H1 (cell line): ENCODE data around the gene LRFN3. TPM values are rescaled to one million over a fixed set of nuclear protein-coding genes. Genes with fewer than 3 reads are reported as not detected.

Experiments used
- CTCF ChIA-PET: fragments of 300-600 bp; sonication (Branson Sonifier 250); formaldehyde crosslinking; loops from one replicate; lab custom pipeline; 2021; ENCODE audit not compliant: partially characterized antibody; lab: Charles Lee
- POLR2A ChIA-PET: fragments of 300-600 bp; sonication (Branson Sonifier 250); formaldehyde crosslinking; loops from one replicate; lab custom pipeline; 2021; ENCODE audit warnings: inconsistent platforms; ENCODE audit not compliant: partially characterized antibody; lab: Charles Lee
- DNase-seq, 2 experiments: peaks; one replicate each; pipeline versions ENCODE4 v3.0.0 to v3.0.0-alpha.2; 2010 to 2022; ENCODE audit warnings: low spot score in 2 of 2, low read depth in 1 of 2, mixed read lengths in 1 of 2
- FAIRE-seq: peaks from 2 replicates; lab custom pipeline; 2011; peaks lifted over from hg19 to GRCh38; lab: Jason Lieb, UNC
- H2AFZ ChIP-seq: 2 replicates; pipeline ENCODE4 v1.8.1; 2012; ENCODE audit warnings: low read length, inconsistent platforms
- H2AK5ac ChIP-seq: 2 replicates; pipeline ENCODE4 v1.6.1; 2013; ENCODE audit warnings: low read depth, low read length
- H2BK120ac ChIP-seq: replicated peaks from 2 replicates; pipeline ENCODE3; 2013; ENCODE audit warnings: low read depth, low read length, inconsistent platforms
- H2BK12ac ChIP-seq: 2 replicates; pipeline ENCODE4 v1.6.1; 2013; ENCODE audit warnings: low read depth, low read length
- H2BK15ac ChIP-seq: 2 replicates; pipeline ENCODE4 v1.6.1; 2013; ENCODE audit warnings: low read length
- H2BK20ac ChIP-seq: 2 replicates; pipeline ENCODE4 v1.6.1; 2013; ENCODE audit warnings: low read length
- H2BK5ac ChIP-seq: 2 replicates; pipeline ENCODE4 v1.6.1; 2013; ENCODE audit warnings: low read depth, low read length
- H3K14ac ChIP-seq: 2 replicates; pipeline ENCODE4 v1.6.1; 2013; ENCODE audit warnings: inconsistent platforms; ENCODE audit not compliant: insufficient read length
- H3K18ac ChIP-seq: 2 replicates; pipeline ENCODE4 v1.6.1; 2013; ENCODE audit warnings: low read length; ENCODE audit errors: extremely low read depth
- H3K23ac ChIP-seq: 2 replicates; pipeline ENCODE4 v1.6.1; 2013; ENCODE audit warnings: inconsistent platforms; ENCODE audit not compliant: insufficient read length
- H3K23me2 ChIP-seq: 2 replicates; pipeline ENCODE4 v1.6.1; 2013; ENCODE audit warnings: low read depth, low read length
- H3K27ac ChIP-seq: 2 replicates; pipeline ENCODE4 v1.6.1; 2011; ENCODE audit warnings: low read depth, low read length, inconsistent platforms
- H3K27me3 ChIP-seq, 4 experiments: replicated peaks in 1 of 4; 1 replicate in 1 of 4; 2 replicates in 3 of 4; pipeline versions ENCODE4 v1.6.1 to v1.8.1; 2011 to 2013; ENCODE audit warnings: low read length in 3 of 4, mild to moderate bottlenecking in 3 of 4, inconsistent platforms in 2 of 4, mixed read lengths in 2 of 4, moderate library complexity in 1 of 4; ENCODE audit not compliant: control insufficient read depth in 3 of 4, insufficient read depth in 3 of 4; ENCODE audit errors: extremely low read depth in 1 of 4
- H3K36me3 ChIP-seq, 4 experiments: 2 replicates each; pipeline versions ENCODE4 v1.6.1 to v1.8.1; 2011 to 2013; ENCODE audit warnings: mild to moderate bottlenecking in 4 of 4, low read length in 3 of 4, moderate library complexity in 2 of 4, control low read depth in 1 of 4, inconsistent platforms in 1 of 4; ENCODE audit not compliant: insufficient read depth in 4 of 4, control insufficient read depth in 2 of 4
- H3K4ac ChIP-seq: replicated peaks from 2 replicates; pipeline ENCODE3; 2013; ENCODE audit warnings: low read length, low read depth, mixed read lengths, inconsistent platforms; ENCODE audit not compliant: insufficient read length
- H3K4me1 ChIP-seq, 4 experiments: replicated peaks in 1 of 4; 1 replicate in 1 of 4; 2 replicates in 3 of 4; pipeline versions ENCODE4 v1.6.1 to v1.8.1; 2011 to 2013; ENCODE audit warnings: low read length in 3 of 4, inconsistent platforms in 2 of 4, mixed read lengths in 1 of 4; ENCODE audit not compliant: insufficient read depth in 4 of 4, control insufficient read depth in 3 of 4
- H3K4me2 ChIP-seq, 2 experiments: 2 replicates each; pipeline versions ENCODE4 v1.6.1 to v1.8.1; 2011 to 2013; ENCODE audit warnings: low read depth in 2 of 2, low read length in 2 of 2, control low read depth in 1 of 2, inconsistent platforms in 1 of 2, mild to moderate bottlenecking in 1 of 2; ENCODE audit not compliant: insufficient read depth in 1 of 2
- H3K4me3 ChIP-seq, 4 experiments: fragments of 200-600, 300-600 bp in 1 of 4; sonication (generic), shearing (Covaris generic), sonication (Bioruptor Twin) in 1 of 4; 2 replicates each; pipeline versions ENCODE4 v1.5.1 to v1.8.1; 2011 to 2016; ENCODE audit warnings: low read length in 4 of 4, low read depth in 3 of 4, control low read depth in 2 of 4, inconsistent platforms in 2 of 4, mild to moderate bottlenecking in 2 of 4, mixed read lengths in 1 of 4, moderate library complexity in 1 of 4; ENCODE audit not compliant: insufficient read depth in 2 of 4; ENCODE audit errors: extremely low read depth in 1 of 4
- H3K56ac ChIP-seq: replicated peaks from 2 replicates; pipeline ENCODE3; 2013; ENCODE audit warnings: low read depth, mild to moderate bottlenecking, mixed read lengths, low read length, inconsistent platforms; ENCODE audit not compliant: insufficient read length
- H3K79me1 ChIP-seq: 2 replicates; pipeline ENCODE4 v1.6.1; 2013; ENCODE audit warnings: low read depth, low read length, control low read depth
- H3K79me2 ChIP-seq, 2 experiments: 2 replicates each; pipeline versions ENCODE4 v1.6.1 to v1.8.1; 2012 to 2013; ENCODE audit warnings: low read length in 2 of 2, mild to moderate bottlenecking in 2 of 2, inconsistent platforms in 1 of 2; ENCODE audit not compliant: insufficient read depth in 2 of 2, control insufficient read depth in 1 of 2
- H3K9ac ChIP-seq, 4 experiments: replicated peaks in 1 of 4; 1 replicate in 1 of 4; 2 replicates in 3 of 4; pipeline versions ENCODE4 v1.6.1 to v1.8.1; 2011 to 2013; ENCODE audit warnings: low read depth in 3 of 4, low read length in 3 of 4, control low read depth in 2 of 4, mild to moderate bottlenecking in 2 of 4, moderate library complexity in 2 of 4, inconsistent platforms in 1 of 4; ENCODE audit errors: extremely low read depth in 1 of 4
- H3K9me3 ChIP-seq, 2 experiments: 2 replicates each; pipeline versions ENCODE4 v1.6.1 to v1.8.1; 2012 to 2013; ENCODE audit warnings: mild to moderate bottlenecking in 2 of 2, moderate library complexity in 2 of 2, control low read depth in 1 of 2, inconsistent platforms in 1 of 2, low read depth in 1 of 2, low read length in 1 of 2, mixed read lengths in 1 of 2; ENCODE audit not compliant: insufficient read depth in 2 of 2
- H4K20me1 ChIP-seq, 2 experiments: replicated peaks in 1 of 2; 2 replicates each; pipeline versions ENCODE3 to v1.8.1; 2011 to 2013; ENCODE audit warnings: inconsistent platforms in 2 of 2, low read length in 2 of 2, mild to moderate bottlenecking in 1 of 2; ENCODE audit not compliant: insufficient read depth in 2 of 2, control insufficient read depth in 1 of 2
- H4K5ac ChIP-seq: 2 replicates; pipeline ENCODE4 v1.6.1; 2013; ENCODE audit warnings: low read length, low read depth, mixed read lengths, inconsistent platforms; ENCODE audit not compliant: insufficient read length
- H4K8ac ChIP-seq: 2 replicates; pipeline ENCODE4 v1.8.0; 2013; ENCODE audit warnings: mild to moderate bottlenecking, moderate library complexity, low read length, inconsistent platforms; ENCODE audit not compliant: insufficient read depth; ENCODE audit errors: extremely low read depth
- H4K91ac ChIP-seq: replicated peaks from 2 replicates; pipeline ENCODE3; 2013; ENCODE audit warnings: low read length, mixed read lengths, inconsistent platforms; ENCODE audit not compliant: insufficient read length
- CBX8 ChIP-seq: fragments of 300-800, 300-1000 bp; sonication (generic); IDR thresholded peaks from 2 replicates; pipeline ENCODE4 v1.7.1; 2016; ENCODE audit warnings: low read depth, low read length, borderline replicate concordance
- E2F6 ChIP-seq: IDR thresholded peaks from 2 replicates; pipeline ENCODE4 v1.6.1; 2012; ENCODE audit warnings: inconsistent platforms
- KDM4A ChIP-seq: IDR thresholded peaks from one replicate; pipeline ENCODE4 v1.7.1; 2012; ENCODE audit warnings: low read depth, mild to moderate bottlenecking, moderate library complexity, low read length, inconsistent platforms; ENCODE audit not compliant: severe bottlenecking
- POLR2AphosphoS5 ChIP-seq: IDR thresholded peaks from 2 replicates; pipeline ENCODE4 v1.6.1; 2011; ENCODE audit warnings: low read depth, low read length
- RXRA ChIP-seq: IDR thresholded peaks from 2 replicates; pipeline ENCODE4 v1.6.1; 2011; ENCODE audit warnings: low read depth, mild to moderate bottlenecking, low read length, moderate library complexity; ENCODE audit not compliant: insufficient read depth
- SAP30 ChIP-seq: fragments of 300-600 bp; sonication (generic); IDR thresholded peaks from 2 replicates; pipeline ENCODE4 v1.7.1; 2012; ENCODE audit warnings: low read length, moderate library complexity, mild to moderate bottlenecking, inconsistent platforms; ENCODE audit not compliant: insufficient read depth, insufficient replicate concordance
- WGBS, 2 experiments: shearing (Covaris generic) in 1 of 2; methylation state at CpG; one replicate each; pipeline versions ENCODE4 v1.1.6 to v1.1.7; 2013 to 2015; ENCODE audit warnings: low lambda C conversion rate in 2 of 2, mixed read lengths in 2 of 2, inconsistent platforms in 1 of 2, low coverage in 1 of 2, missing lambda C conversion rate in 1 of 2; ENCODE audit not compliant: insufficient replicate concordance in 2 of 2, insufficient coverage in 1 of 2, insufficient read length in 1 of 2; ENCODE audit errors: extremely low coverage in 1 of 2, missing lambda C conversion rate in 1 of 2; 5-methylcytosine and 5-hydroxymethylcytosine counted together
- polyA plus RNA-seq, 7 experiments: library from polyadenylated mRNA; depleted of rRNA in 3 of 7; stranded (reverse) in 5 of 7; unstranded in 2 of 7; fragments of >200 nt in 5 of 7; fragments of 200-250 nt in 2 of 7; gene quantifications; 1 replicate in 5 of 7; 2 replicates in 1 of 7; 4 replicates in 1 of 7; pipeline versions ENCODE4 v1.2.1 to v1.2.3, GENCODE V29; 2011 to 2013; ENCODE audit warnings: missing spikeins in 2 of 7, mixed read lengths in 2 of 7
- total RNA-seq: library from RNA; stranded (reverse); fragmentation: NEBNext Ultra II Directional; extraction: Animal tissue kit (Norgen Biotek cat#: 25700); gene quantifications from 2 replicates; pipeline ENCODE4 v1.2.1, GENCODE V29; 2021

LRFN3 gene
- total and polyA plus RNA-seq, 2 of the 8 experiments (the other 6 are each of a cell fraction or from before 2014, with no cell fraction given) = 4.6 to 16.8 TPM

- H3K18ac ChIP-seq = no peak overlapping the region
- H3K23me2 ChIP-seq = no peaks in the 10 kb centered on the region
- H2AFZ ChIP-seq = no peak overlapping the region
- no peak overlapping the region for H3K23ac ChIP-seq
- no peak overlapping the region for H4K91ac ChIP-seq
- FAIRE-seq (no peak), DNase-seq (no peak)
- TF ChIP-seq RXRA (no peak), KDM4A (no peak), SAP30 (no peak), POLR2AphosphoS5 (no peak), CBX8 (no peak), E2F6 (no peak)
- POLR2A ChIA-PET = interaction anchor here (1.1 to 1.2 kb wide), 2 partner anchors 8 to 280 kb away, joined by 3 to 4 read pairs; no protein-coding TSS in a partner anchor
- no peak overlapping the region for H3K56ac ChIP-seq
- peaks cover 0 to 6% of the 10 kb centered on the region in 2 experiments for H4K20me1 ChIP-seq
- H3K79me1 ChIP-seq = no peaks in the 10 kb centered on the region
- H2BK15ac ChIP-seq = no peak overlapping the region
- H3K27me3 ChIP-seq = no peaks in the 10 kb centered on the region
- no peak overlapping the region for H2BK120ac ChIP-seq
- no peak overlapping the region for H3K4ac ChIP-seq
- CTCF ChIA-PET = interaction anchor here (1.0 to 1.8 kb wide), 5 partner anchors 17 to 65 kb away, joined by 3 to 5 read pairs (median 3); partner anchors contain the start of gene TYROBP
- no peak overlapping the region for H4K8ac ChIP-seq
- H3K4me2 ChIP-seq = no peak overlapping the region
- no peaks in the 10 kb centered on the region for H3K9me3 ChIP-seq
- H3K4me1 ChIP-seq = no peaks in the 10 kb centered on the region
- H2BK12ac ChIP-seq = no peak overlapping the region
- H2BK20ac ChIP-seq = no peak overlapping the region
- peaks cover 12 to 31% (median 22%) of the 10 kb centered on the region in 4 experiments for H3K36me3 ChIP-seq
- WGBS, 2 experiments = 95% methylated on average over 9 of the region's 9 CpGs; no CpG with 5 or more reads in 1 of the 2 experiments
- H3K9ac ChIP-seq = no peak overlapping the region
- no peak overlapping the region for H3K27ac ChIP-seq
- H4K5ac ChIP-seq = no peak overlapping the region
- no peak overlapping the region for H2AK5ac ChIP-seq
- H3K79me2 ChIP-seq = no peaks in the 10 kb centered on the region
- no peak overlapping the region for H3K4me3 ChIP-seq
- no peak overlapping the region for H3K14ac ChIP-seq
- no peak overlapping the region for H2BK5ac ChIP-seq
These were observed 47.8 kb upstream of the LRFN3 start for GRCh38 chr19:35888398-35888797.
